ENCODE data around the gene LRRIQ4.

DNA sequence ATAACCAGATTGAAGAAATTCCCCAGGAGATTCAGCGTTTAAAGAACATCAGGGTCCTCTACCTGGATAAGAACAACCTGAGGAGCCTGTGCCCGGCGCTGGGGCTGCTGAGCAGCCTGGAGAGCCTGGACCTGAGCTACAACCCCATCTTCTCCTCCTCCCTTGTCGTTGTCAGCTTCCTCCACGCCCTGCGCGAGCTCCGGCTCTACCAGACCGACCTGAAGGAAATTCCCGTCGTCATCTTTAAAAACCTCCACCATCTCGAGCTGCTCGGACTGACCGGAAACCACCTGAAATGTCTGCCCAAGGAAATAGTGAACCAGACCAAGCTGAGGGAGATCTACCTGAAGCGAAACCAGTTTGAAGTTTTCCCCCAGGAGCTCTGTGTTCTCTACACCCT lies 9.4 kb downstream of the LRRIQ4 start:
- TF ChIP-seq, protein P1, sequence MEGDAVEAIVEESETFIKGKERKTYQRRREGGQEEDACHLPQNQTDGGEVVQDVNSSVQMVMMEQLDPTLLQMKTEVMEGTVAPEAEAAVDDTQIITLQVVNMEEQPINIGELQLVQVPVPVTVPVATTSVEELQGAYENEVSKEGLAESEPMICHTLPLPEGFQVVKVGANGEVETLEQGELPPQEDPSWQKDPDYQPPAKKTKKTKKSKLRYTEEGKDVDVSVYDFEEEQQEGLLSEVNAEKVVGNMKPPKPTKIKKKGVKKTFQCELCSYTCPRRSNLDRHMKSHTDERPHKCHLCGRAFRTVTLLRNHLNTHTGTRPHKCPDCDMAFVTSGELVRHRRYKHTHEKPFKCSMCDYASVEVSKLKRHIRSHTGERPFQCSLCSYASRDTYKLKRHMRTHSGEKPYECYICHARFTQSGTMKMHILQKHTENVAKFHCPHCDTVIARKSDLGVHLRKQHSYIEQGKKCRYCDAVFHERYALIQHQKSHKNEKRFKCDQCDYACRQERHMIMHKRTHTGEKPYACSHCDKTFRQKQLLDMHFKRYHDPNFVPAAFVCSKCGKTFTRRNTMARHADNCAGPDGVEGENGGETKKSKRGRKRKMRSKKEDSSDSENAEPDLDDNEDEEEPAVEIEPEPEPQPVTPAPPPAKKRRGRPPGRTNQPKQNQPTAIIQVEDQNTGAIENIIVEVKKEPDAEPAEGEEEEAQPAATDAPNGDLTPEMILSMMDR (conservative IDR thresholded peaks at IDR 0.05 in 1 of 2, IDR thresholded peaks at IDR 0.05 in 1 of 2; ENCODE audit: low read depth in 1 of 2, low read length in 2 of 2) = no peak
- TF ChIP-seq EZH2 (IDR thresholded peaks at IDR 0.05; ENCODE audit: low read length, missing control alignments) = no peak

Measured in fibroblast of lung (primary cell).